Cortex of kidney (tissue), 1 donor: ENCODE measurements around the gene RHOBTB3.

Experiments
- DNase-seq: peaks from one replicate; lab custom pipeline; 2025; lab: John Stamatoyannopoulos, UW

The RHOBTB3 gene

GRCh38 chr5:95770830-95771708, 39.9 kb downstream of the RHOBTB3 start:
- no peak for DNase-seq

GRCh38 chr5:95771892-95772291, 40.8 kb downstream of the RHOBTB3 start:
- no peak for DNase-seq

GRCh38 chr5:95773335-95774059, 42.4 kb downstream of the RHOBTB3 start:
- DNase-seq, result no peak

GRCh38 chr5:95777441-95777840, 46.3 kb downstream of the RHOBTB3 start:
- DNase-seq, result no peak

- no peak for DNase-seq
Measured at GRCh38 chr5:95778713-95779436, 47.7 kb downstream of the RHOBTB3 start.

- no peak for DNase-seq
Measured at GRCh38 chr5:95779611-95780010, 48.5 kb downstream of the RHOBTB3 start.

GRCh38 chr5:95780597-95780996, 49.5 kb downstream of the RHOBTB3 start:
- no peak for DNase-seq

GRCh38 chr5:95781101-95781583, 50.0 kb downstream of the RHOBTB3 start:
- DNase-seq, result no peak

GRCh38 chr5:95782181-95782580, 51.0 kb downstream of the RHOBTB3 start:
- no peak for DNase-seq

GRCh38 chr5:95783661-95784060, 52.5 kb downstream of the RHOBTB3 start:
- DNase-seq, result no peak

- DNase-seq, result no peak
Measured at GRCh38 chr5:95784514-95785302, 53.6 kb downstream of the RHOBTB3 start.

- DNase-seq, result no peak
Measured at GRCh38 chr5:95786821-95787418, 55.8 kb downstream of the RHOBTB3 start.

- no peak for DNase-seq
Measured at GRCh38 chr5:95788493-95788892, 57.4 kb downstream of the RHOBTB3 start.

GRCh38 chr5:95791751-95792150, 60.6 kb downstream of the RHOBTB3 start:
- no peak for DNase-seq

- DNase-seq, result no peak
Measured at GRCh38 chr5:95794070-95794516, 63.0 kb downstream of the RHOBTB3 start.

- no peak for DNase-seq
Measured at GRCh38 chr5:95797301-95797700, 66.2 kb downstream of the RHOBTB3 start.

GRCh38 chr5:95798048-95798447, 66.9 kb downstream of the RHOBTB3 start:
- DNase-seq, result no peak

- no peak for DNase-seq
Measured at GRCh38 chr5:95798545-95798944, 67.4 kb downstream of the RHOBTB3 start.

- no peak for DNase-seq
Measured at GRCh38 chr5:95799191-95799835, 68.2 kb downstream of the RHOBTB3 start.

GRCh38 chr5:95800553-95800952, 69.4 kb downstream of the RHOBTB3 start:
- DNase-seq, result no peak

GRCh38 chr5:95801532-95801931, 70.4 kb downstream of the RHOBTB3 start:
- no peak for DNase-seq
